ENCODE data around the gene GRIP2.
A peak's percentile ranks its signal among the peaks of the same experiment; 100 is the strongest.

The GRIP2 gene

DNA sequence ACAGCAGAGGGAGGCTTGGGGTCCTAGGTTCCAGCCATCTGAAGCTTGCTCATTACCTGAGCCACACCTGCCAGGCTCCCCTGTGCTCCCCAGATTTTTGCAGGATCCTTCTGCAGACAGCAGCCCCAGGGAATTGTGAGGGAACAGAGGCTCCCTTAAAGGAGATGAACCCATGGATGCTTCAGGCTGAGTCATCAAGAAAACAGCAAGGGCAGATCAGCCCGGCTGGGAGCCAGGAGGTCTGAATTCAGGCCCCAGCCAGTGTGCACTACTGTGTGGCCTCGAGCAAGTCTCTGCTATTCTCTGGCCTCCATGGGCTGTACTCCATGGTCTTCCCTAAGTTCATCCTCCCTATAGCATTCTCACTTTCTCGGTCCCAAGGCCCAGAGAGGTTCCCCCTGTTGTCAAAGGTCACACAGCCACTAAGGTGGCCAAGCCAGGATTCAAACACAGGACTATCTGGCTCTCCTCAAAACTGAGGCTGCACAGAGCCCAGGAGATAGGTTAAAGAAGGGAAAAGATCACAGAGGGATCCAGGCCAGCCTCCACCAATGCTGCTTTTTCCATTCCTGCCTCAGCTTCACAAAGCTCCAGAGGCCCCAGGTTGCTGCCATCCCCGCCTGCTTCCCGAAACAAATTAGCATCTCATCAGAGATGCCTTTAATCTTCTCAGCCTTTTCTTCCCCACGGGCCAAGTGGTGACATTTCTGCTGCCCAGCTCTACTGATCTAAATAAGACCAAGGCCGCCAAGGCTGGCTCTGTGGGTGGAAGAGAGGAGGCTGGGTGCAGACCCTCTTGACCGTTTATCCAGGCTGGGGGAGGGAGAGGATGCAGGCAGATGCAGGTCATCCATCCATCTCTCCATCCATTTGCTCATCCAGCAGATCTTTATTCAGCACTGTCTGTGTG is 21.2 kb upstream of the GRIP2 start:
- DNase-seq = no peak

- no peak for DNase-seq
Measured at GRCh38 chr3:14560110-14560509, 20.0 kb upstream of the GRIP2 start.

- no peak for DNase-seq
Measured at GRCh38 chr3:14558029-14558428, 17.9 kb upstream of the GRIP2 start.

- no peak for DNase-seq
Measured at GRCh38 chr3:14555835-14556234, 15.7 kb upstream of the GRIP2 start.

DNA sequence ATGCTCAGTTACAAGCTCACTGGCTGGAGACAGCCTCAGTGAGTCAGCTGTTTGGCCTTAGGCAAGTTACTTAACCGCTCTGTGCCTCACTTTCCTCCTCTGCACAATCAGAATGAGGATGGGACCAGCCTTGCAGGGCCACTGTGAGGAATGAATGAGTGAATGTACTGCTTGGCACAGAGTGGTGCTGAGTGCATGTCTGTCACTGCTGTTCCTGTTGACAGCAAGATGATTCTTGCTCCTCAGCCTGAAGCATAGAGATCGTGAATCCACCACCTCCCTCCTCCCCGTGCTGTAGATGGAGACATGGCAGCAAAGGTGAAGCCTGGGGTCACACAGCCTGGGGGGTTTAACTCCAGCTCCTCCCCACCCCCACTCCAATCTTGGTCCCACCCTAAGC is 14.6 kb upstream of the GRIP2 start:
- no peak for DNase-seq

- peak in 1 of 2 experiments; percentile 22 for DNase-seq
Measured at GRCh38 chr3:14553871-14554270, 13.7 kb upstream of the GRIP2 start.

DNA sequence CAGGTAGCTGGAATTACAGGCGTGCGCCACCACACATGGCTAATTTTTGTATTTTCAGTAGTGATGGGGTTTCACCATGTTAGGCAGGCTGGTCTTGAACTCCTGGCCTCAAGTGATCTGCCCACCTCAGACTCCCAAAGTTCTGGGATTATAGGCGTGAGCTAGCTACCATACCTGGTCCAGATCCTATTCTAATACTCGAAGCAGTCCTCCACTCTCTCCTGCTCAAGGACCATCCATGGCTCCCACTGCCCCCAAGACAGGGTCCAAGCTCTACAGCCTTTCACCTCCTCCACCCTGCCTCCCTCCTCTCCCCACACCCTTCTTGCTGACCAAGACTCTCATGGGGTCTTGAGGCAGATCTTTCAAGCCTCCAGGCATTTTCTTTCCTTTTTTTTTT is 12.6 kb upstream of the GRIP2 start:
- no peak for DNase-seq

DNA sequence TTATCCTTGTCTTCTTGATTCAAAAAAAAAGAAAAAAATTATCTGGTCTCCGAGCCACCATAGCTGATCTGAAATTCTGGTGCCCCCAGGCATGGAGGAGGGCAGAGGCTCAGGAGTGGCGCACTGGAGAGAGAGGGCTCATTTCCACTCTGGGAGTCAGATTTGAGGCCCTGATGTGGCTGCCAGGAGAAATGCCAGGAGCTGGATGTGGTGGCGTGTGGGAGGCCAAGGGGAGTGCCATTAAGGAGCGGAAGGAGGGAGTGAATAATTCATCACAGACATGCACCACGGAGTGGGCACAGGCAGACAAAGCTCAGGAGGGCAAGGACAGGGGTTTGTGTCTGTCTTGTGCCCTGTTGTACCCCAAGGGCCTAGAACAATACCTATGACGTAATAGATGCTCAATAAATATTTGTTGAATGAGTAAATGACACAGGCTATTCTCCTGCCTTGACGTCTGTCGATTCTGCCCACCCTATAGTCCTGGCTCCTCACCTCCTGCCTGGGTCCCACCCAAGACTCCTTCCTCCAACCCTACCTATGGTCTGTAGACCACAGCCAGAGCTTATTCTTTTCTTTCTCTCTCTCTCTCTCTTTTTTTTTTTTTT is 12.0 kb upstream of the GRIP2 start:
- DNase-seq = no peak

GRCh38 chr3:14550651-14551611 is 10.8 kb upstream of the GRIP2 start:
- DNase-seq = no peak

- no peak for DNase-seq
Measured at GRCh38 chr3:14550181-14550580, 10.0 kb upstream of the GRIP2 start.

- peak in 1 of 2 experiments; percentile 60 for DNase-seq
Measured at GRCh38 chr3:14549256-14549919, 9.2 kb upstream of the GRIP2 start.

- DNase-seq = peak; percentile 31 to 60
Measured at GRCh38 chr3:14548321-14548729, 8.2 kb upstream of the GRIP2 start.

GRCh38 chr3:14547693-14548092 is 7.6 kb upstream of the GRIP2 start:
- no peak for DNase-seq

- no peak for DNase-seq
Measured at GRCh38 chr3:14546041-14546440, 5.9 kb upstream of the GRIP2 start.

GRCh38 chr3:14545251-14545635 is 5.1 kb upstream of the GRIP2 start:
- DNase-seq = no peak

DNA sequence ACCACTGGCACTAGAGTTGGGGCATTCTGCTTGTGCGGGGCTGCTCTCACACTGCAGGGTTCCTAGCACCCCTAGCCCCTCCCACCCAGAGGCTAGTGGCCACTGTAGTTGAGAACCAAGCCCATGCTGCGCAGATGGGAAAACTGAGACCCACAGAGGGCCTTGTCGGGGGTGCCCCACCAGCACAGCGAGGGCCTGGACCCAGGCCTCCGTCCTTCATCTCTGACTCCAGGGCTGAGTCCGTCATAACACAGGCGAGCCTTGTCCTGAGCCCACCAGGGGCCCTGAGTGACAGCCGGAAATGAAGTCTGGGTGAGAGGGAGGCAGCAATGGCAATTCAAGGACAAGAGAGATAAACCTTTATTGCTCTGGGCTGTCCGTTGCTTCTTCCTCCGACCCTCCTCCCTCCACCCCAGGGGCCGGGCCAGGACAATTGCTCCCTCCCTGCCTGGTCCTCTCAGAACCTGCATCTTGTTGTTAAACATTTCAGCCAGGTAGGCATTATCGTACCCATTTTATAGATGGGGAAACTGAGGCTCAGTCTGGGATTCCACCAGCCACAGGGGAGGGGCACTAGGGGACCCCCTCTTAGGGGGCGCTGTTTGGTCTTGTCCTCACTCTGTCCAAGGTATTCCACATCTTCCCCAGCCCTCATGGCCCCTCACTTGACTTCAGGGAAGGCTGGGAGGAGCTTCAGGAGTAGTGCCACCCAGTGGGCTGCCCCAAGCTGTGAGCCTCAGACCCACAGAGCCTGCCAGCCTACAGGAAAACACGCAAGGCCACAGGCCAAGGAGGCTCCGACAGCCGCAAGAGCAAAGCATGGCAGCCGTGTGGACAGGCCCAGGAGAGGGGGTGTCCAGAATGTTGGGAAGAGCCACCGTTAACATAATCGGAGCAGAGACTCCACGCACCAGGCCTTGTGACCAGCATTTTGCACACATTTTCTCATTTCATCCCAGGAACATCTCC is 4.4 kb upstream of the GRIP2 start:
- DNase-seq = no peak

DNA sequence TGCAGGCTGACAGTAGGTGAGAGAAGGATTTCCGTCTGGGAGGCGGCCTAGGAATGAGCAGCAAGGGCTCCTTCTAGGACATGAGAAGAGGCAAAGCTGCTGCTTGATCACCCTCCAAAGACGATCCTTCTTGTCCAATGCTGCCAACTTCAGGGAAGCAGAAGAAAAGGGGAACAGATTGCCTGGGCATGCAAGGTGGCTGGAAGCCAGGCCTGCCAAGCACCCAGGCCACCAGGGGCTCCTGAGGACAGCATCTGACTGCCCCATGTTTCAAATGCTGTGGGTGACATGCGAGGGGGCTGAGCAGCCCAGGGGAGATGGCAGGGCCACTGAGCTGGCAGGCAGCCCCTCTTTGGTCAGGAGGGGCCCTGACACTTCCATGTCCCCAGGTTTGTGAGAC is 3.3 kb upstream of the GRIP2 start:
- no peak for DNase-seq

DNA sequence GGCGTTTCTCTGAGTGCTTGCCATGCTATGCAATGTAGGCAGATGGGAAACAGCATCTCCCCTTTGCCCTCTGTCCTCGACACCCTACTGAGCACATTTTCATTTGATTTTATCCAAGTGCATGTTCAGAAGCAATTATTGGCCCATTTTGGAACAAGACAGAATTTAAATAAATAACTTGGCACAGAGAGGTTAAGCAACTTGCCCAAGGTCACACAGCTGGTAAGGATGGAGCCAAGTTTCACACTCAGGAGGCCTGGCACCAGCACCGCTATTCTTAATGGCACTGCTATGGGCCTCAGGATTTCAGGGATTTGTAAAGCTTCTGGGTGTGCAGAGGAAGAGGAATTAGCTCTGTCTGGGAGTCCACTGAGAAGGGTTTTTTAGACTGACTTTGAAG is 2.5 kb upstream of the GRIP2 start:
- no peak for DNase-seq

DNA sequence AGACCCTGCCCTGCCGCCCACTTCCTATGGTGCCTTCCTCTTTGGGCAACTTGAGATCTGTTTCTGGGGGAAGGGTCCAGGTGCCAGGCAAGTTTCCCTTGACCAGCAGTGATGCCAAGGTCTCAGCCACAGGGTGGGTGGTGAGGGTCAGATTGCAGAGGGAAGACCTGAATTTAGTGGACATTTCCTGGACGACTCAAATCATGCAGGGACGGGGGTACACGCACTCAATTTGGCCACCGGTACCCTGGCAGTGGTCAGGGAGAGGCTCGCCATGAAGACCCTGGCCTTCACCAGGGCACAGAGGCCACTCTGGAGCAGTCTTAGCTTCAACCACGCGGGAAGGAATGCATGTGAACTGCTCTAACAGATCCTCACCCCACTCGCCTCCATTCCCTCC is 1.5 kb upstream of the GRIP2 start:
- DNase-seq = no peak

DNA sequence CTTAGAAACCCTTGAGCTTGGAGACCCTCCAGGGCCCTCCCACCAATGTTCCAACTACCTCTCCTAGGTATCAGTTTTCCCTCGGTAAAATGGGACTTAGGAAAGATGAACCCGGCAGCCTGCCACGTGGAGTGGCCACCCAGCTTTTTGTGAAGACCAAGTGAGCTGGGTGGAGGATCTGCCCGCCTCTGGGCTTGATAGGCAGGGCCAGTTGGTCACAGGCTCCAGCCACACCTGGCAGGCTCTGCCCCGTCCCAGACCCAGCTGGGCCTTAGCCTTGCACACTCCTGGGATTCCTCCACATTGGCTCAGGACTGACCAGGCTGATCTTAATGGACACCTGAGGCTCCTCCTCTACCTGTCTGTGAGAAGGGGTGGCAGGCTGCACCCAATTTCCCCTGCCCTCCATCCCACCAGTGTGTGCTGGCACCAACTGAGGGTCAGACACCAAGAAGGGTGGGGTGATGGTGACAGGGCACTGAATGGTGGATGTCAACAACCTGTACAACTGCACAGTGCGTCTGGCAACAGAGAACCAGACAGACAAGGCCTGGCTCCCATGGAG is 761 bp upstream of the GRIP2 start:
- DNase-seq = no peak

GRCh38 chr3:14539384-14539741 is 779 bp downstream of the GRIP2 start:
- no peak for DNase-seq

Data from AML-193 (cell line).